Cardiac fibroblast (primary cell): ENCODE measurements around the gene FAM209A.
"Not testable (repeated sequence)": the region's sequence is repeated elsewhere in the genome, so short reads cannot be mapped to it uniquely, and the experiment has no call there.

ENCODE experiments used
- DNase-seq, 2 donors: peaks; one replicate each; pipeline versions ENCODE4 v3.0.0 to v3.0.0-alpha.2; 2010; ENCODE audit warnings: low read depth in 2 of 2
- H3K4me3 ChIP-seq, 2 donors: replicated peaks in 1 of 2; 1 replicate in 1 of 2; 2 replicates in 1 of 2; pipeline ENCODE4 v1.5.1; 2011; ENCODE audit warnings: low read depth in 2 of 2, low read length in 2 of 2, mild to moderate bottlenecking in 2 of 2, moderate library complexity in 1 of 2
- CTCF ChIP-seq: IDR thresholded peaks from one replicate; pipeline ENCODE4 v1.5.1; 2011; ENCODE audit warnings: low read depth, mild to moderate bottlenecking, low read length, inconsistent platforms

FAM209A gene

DNA sequence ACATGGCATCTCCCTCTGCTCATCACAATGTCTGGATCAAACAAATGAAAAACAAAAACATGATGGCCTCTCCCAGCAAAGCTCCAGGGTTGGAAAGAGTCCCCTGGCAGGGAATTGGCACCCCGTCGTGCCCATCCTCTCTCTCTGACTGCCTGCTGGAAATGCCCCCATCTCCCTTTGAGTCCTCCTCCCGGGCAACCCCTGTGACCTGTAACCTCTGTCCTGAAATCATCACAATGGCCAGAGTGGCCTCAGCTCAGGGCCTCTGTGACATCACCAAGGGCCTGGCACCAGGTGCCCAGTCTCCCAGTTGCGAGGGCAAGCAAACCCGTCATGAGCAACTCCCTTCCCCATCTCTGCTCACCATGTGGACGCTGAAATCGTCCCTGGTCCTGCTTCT lies at the start of gene FAM209A:
Gene FAM209A, plus strand, starts transcription at position 301 of the 400 bp plus-strand sequence. Its CDS starts 65 bp downstream, at position 366.
- not testable (repeated sequence) for H3K4me3 ChIP-seq, DNase-seq

DNA sequence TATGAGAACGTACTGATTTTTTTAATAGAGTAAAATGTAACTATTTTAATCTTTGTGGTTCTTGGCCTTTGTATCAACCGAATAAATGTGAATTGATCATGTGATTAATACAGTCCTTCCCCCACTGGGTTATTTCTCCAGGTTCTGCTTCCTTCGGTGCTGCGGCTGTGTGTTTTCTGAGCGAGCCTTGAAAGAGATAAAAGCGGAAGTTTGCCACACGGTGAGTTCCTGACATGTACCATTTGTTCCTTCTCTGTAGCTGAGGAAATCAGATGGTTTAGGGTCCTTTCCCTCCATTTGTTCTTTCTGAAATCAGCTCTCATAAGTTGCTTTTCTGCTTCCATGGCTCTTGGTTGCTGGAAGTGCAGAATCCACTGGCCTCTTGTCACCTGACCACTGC lies 40.6 kb upstream of the FAM209A start:
- no peak for TF ChIP-seq CTCF
- H3K4me3 ChIP-seq: no peak overlapping the region
- DNase-seq: no peak

GRCh38 chr20:56487216-56487615 lies 37.3 kb upstream of the FAM209A start:
- no peak overlapping the region for H3K4me3 ChIP-seq
- TF ChIP-seq CTCF: no peak
- no peak for DNase-seq

DNA sequence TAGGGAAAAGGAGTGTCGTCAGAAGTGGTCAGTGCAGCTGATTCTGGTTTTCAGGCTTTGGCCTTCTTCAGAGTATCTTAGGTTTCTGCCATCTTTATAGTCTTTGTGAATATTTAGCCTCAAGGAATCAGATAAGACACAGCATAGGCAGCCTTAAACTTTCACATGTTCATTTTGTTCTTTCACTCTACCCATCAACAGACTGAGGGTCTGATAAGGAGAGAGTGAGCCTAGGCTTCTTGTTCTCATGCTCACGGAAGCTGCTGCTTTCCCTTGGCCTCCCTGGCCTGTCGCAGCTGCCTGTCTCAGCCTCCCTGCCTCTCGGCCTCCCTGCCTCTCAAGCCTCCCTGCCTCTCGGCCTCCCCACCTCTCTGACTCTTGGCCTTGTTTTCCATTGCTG lies 36.0 kb upstream of the FAM209A start:
- H3K4me3 ChIP-seq: no peak overlapping the region
- no peak for DNase-seq
- TF ChIP-seq CTCF: no peak

DNA sequence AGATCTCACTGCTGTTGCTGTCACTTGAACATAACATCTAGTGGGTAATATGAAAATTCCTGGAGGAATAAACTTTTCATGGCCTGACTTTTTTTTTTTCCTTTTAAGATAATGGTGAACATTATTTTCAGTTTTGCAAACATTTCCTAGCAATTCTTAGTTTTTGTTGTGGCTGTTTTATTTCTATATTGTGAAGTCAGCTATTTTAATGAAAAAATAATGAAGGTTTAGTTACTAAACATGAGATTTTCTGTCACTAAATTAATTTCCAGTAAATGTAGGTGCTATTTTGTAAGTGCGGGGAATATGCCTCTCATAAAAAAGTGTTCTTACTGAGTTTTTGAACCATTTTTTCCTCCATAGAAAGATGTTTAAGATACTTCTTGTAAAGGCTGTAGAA lies 23.4 kb upstream of the FAM209A start:
- no peak for TF ChIP-seq CTCF
- H3K4me3 ChIP-seq: no peak overlapping the region
- no peak for DNase-seq

GRCh38 chr20:56503916-56504315 lies 20.6 kb upstream of the FAM209A start:
- H3K4me3 ChIP-seq: no peak overlapping the region
- no peak for DNase-seq
- TF ChIP-seq CTCF: no peak

- DNase-seq: no peak
- TF ChIP-seq CTCF: peak; percentile 58
- H3K4me3 ChIP-seq: no peak overlapping the region
These were observed 20.1 kb upstream of the FAM209A start for GRCh38 chr20:56504373-56505005.
